GM21515 (cell line): ENCODE results near the gene LKAAEAR1.

Source experiments
- ATAC-seq: cut with Tn5 transposase; IDR thresholded peaks from one replicate; pipeline ENCODE4 v1.9.1; 2021; ENCODE audit not compliant: unreplicated experiment

The LKAAEAR1 gene

GRCh38 chr20:64111841-64112641 lies 27.8 kb upstream of the LKAAEAR1 start:
- no peak for ATAC-seq

GRCh38 chr20:64110411-64111068 lies 26.3 kb upstream of the LKAAEAR1 start:
- ATAC-seq = no peak

GRCh38 chr20:64109831-64110391 lies 25.7 kb upstream of the LKAAEAR1 start:
- no peak for ATAC-seq

- no peak for ATAC-seq
These were observed 24.8 kb upstream of the LKAAEAR1 start for GRCh38 chr20:64108731-64109681.

- ATAC-seq = no peak
These were observed 23.7 kb upstream of the LKAAEAR1 start for GRCh38 chr20:64107736-64108457.

GRCh38 chr20:64106981-64107735 lies 23.0 kb upstream of the LKAAEAR1 start, which contains the start of gene NPBWR2:
TSS of gene NPBWR2 (minus strand) at chr20:64107565. CDS start at chr20:64106831, 734 bp downstream.
- no peak for ATAC-seq

GRCh38 chr20:64106435-64106961 lies 22.3 kb upstream of the LKAAEAR1 start:
- ATAC-seq = no peak

- no peak for ATAC-seq
These were observed 21.7 kb upstream of the LKAAEAR1 start for GRCh38 chr20:64105846-64106434.

- no peak for ATAC-seq
These were observed 20.7 kb upstream of the LKAAEAR1 start for GRCh38 chr20:64104667-64105451.

- no peak for ATAC-seq
These were observed 19.9 kb upstream of the LKAAEAR1 start for GRCh38 chr20:64103871-64104666.

- ATAC-seq = no peak
These were observed 18.6 kb upstream of the LKAAEAR1 start for GRCh38 chr20:64102647-64103354.

- ATAC-seq = no peak
These were observed 17.8 kb upstream of the LKAAEAR1 start for GRCh38 chr20:64101731-64102621.

GRCh38 chr20:64100946-64101688 lies 16.9 kb upstream of the LKAAEAR1 start:
- ATAC-seq = no peak

GRCh38 chr20:64100566-64100888 lies 16.3 kb upstream of the LKAAEAR1 start:
- no peak for ATAC-seq
